IPS DF 4.7 (cell line): ENCODE measurements around the gene FAM135A.
"Not testable (repeated sequence)": the region's sequence is repeated elsewhere in the genome, so short reads cannot be mapped to it uniquely, and the experiment has no call there.

Experiments
- DNase-seq: peaks from one replicate; pipeline ENCODE4 v3.0.0-alpha.2; 2013; ENCODE audit warnings: low spot score; ENCODE audit errors: extremely low read depth

Gene FAM135A

DNA sequence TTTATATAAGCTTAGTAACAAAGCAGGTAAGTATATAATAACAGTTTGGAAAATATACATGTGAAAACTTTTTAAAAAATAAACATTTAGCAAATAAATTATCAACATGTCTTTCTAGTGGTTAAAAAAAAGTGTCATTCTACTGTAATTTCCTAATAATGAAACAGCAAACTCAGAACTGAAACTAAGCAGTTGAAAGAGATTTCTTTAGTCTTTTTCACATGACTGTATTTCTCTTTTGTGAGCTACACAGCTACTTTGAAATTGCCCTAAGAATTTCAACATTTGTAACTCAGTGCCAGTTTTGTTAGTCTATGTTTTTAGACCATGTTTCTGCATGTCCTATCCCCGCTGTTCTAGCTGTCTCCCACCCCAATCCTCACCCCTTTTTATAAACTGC lies 125.1 kb downstream of the FAM135A start:
- DNase-seq, result no peak

DNA sequence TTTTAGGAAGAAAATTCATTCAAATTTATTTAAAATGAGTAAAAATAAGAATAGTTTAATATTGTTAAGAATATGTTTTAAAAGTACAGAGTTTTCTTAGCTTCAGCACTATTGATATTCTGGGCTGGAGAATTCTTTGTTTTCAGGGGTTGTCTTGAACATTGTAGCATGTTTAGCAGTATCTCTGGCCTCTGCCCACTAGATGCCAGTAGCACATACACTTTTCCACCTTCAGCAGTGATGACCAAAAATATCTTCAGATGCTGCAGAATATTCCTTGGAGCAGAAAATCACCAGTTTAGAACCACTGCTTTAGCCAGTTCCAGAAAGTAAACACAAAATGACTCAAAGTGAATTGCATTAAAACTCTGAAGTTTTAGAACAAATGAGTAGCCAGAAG lies 134.0 kb downstream of the FAM135A start:
- no peak for DNase-seq

DNA sequence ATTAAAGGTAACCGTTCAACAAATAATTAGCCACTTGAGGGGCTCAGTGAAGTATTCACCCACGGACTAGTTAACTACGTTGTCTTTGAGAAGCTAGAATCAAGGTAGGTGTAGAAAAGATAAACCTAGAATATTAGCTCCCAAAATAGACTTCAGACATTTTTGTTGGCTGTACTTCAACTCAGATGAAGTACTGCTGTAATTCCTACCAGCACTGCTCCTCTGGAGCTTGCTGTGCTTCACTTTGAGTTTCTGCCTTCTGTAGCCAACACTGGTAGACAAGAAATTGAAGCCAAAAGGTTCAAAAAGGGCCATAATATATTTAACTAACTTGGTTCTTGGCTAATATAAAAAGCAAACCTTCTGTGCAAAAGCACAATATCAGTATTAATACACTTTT lies 134.6 kb downstream of the FAM135A start:
- DNase-seq, result no peak

DNA sequence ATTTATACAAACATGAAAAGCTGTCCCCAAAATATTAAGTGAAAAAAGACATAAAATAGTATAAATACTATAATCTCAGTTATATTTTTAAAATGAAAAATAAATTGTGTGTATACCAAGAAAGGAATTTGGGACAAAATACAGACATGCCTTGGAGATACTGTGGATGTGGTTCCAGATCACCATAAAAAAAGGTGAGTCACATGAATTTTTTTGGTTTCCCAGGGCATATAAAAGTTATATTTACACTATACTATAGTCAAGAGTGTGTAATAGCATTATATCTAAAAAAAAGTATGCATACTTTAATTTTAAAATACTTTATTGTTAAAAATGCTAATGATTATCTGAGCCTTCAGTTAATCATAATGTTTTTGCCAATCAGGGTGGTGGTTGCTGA lies 136.0 kb downstream of the FAM135A start:
- no peak for DNase-seq

DNA sequence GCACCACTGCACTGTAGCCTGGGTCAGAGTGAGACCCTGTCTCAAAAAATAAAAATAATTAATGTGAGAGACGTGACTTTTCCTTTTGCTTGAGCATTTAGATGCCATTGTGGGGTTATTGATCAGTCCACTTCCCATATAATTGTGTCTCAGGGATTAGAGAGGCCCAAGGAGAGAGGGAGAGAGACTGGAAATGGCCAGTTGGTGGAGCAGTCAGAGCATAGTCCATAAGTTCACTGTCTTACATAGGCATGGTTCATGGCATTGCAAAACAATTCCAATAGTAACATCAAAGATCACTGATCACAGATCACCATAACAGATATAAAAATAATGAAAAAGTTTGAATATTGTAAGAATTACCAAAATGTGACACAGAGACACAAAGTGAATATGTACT lies 138.3 kb downstream of the FAM135A start:
- DNase-seq, result no peak

DNA sequence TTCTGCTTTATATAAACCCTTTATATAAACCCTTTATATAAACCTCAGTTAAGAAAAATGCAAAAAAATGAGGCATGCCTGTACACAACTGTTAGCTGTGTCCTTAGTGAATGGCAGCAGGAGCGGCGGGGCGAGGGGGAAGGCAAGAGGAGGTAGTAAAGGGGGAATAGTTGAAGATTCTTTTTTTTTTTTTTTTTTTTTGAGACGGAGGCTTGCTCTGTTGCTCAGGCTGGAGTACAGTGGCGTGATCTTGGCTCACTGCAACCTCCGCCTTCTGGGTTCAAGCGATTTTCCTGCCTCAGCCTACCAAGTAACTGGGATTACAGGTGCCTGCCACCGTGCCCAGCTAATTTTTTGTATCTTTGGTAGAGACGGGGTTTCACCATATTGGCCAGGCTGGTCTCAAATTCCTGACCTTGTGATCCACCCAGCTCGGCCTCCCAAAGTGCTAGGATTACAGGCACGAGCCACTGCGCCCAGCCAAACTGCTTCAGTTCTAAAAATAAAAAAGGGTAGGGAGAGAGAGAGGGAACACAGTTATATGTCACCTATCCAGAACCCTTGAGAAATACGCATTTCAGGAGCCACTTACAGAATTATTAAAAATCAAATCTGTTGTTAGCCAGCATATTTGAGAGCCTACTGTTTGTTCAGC lies 139.1 kb downstream of the FAM135A start:
- not testable (repeated sequence) for DNase-seq

DNA sequence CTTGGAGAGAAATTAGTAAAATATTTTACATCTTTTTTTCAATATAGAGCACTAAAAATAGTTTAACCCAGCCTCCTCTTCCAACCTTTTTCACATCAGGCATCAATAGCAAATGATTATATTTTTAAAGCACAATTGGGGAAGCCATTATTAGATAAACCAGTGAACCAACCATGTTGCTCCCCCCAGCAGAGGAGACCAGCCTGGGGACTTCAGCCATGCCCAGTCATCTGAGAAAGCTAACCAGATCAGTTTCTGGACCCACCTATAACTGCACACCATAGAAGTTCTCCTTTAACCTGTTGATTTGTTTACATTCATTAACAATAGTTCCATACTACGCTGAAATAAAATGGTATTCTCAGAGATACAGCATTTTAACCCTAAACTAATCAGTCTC lies 139.7 kb downstream of the FAM135A start:
- DNase-seq, result no peak

DNA sequence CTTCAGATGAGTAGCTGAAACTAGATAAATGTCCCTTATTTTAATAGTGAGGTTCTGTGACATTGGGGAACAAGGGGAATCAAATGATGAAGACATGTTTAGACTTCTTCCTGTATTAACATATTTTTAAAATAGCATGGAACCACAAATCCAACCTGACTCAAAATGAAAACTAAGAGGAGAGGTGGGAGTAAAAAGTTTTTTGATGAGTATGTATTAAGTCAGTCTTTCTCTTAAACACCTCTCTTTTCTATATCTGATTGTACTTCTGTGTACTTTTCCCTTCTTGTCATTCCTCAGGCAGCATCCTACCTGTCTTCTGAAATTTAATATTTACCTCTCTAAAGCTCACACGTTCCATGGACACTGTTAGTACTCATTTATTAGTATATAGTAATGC lies 144.7 kb downstream of the FAM135A start:
- DNase-seq, result no peak

DNA sequence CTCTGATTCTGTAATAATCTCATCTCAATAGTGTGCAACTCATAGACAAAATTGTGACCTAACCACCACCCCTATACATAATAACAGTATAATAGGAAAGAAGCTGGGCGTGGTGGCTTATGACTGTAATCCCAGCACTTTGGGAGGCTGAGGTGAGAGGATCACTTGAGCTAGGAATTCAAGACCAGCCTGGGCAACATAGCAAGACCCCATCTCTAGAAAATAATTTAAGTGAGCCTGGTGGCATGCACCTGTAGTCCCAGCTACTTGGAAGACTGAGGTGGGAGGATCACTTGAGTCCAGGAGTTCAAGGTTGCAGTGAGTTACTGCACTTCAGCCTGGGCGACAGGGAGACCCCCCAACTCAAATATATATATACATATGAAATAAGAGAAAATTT lies 149.1 kb downstream of the FAM135A start:
- not testable (repeated sequence) for DNase-seq

DNA sequence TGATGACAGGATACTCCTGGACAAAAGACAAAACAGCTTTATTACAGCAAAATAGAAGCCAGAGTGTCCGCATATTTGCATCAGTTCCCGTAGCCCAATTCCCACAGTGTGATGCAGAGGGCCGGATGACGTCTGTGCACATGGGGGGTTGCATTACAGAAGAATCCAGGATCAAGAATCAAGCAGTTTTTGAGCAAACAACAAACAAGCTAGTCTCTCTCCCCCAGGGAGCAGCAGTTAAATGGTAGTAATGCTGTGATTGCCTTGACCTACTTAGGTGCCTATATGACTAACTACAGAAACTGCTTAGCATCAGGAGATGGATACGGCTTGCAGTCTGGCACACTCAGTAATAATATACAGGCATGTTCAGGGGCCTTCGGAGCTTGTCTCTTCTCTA lies 150.2 kb downstream of the FAM135A start:
- DNase-seq, result no peak

DNA sequence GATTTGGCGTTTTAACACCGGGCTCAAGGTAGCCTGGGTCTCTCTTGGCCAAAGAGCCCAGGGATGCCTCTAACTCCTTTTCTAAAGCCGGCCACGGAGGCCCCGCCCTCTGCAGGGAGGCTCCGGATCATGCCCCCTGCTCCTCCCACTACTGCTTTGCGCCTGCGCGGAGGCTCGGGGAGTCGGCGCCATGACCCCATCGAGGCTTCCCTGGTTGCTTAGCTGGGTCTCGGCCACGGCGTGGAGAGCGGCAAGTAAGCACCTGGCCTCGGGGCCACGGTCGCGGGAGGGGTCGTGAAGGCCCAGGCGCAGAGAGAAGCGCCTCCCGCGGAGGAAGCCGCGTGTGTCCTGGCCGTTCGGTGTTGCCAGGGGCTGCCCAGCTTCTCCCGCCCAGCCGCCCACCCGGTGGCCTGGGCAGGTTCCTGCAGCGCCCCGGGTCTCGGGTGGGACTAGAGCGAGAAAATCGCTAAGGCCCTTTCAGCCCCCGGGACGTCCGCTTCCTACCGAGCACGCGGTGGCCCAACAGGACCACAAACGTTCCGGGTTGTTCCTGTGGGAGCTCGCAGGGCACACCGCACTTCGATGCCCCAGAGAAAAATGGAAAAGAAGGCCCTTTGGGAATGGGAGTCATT lies 153.6 kb downstream of the FAM135A start, which contains the start of gene SDHAF4:
Gene SDHAF4 (plus strand): TSS at position 180 of the 632 bp plus-strand sequence. CDS start 11 bp downstream, at position 191.
- DNase-seq, result peak; percentile 38

DNA sequence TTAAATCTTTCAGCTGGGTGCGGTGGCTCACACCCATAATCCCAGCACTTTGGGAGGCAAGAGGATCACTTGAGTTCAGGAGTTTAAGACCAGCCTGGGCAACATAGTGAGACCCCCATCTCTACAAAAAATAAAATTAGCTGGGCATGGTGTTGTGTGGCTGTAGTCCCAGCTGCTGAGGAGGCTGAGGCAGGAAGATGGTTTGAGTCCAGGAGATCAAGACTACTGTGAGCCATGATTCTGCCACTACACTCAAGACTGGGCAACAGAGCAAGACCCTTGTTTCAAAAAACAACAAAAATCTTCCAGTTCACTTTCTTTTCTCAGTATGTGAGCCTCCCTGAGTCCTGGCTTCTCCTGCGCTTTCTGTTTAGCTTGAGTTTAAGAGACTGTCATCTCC lies 161.3 kb downstream of the FAM135A start:
- DNase-seq, result no peak

DNA sequence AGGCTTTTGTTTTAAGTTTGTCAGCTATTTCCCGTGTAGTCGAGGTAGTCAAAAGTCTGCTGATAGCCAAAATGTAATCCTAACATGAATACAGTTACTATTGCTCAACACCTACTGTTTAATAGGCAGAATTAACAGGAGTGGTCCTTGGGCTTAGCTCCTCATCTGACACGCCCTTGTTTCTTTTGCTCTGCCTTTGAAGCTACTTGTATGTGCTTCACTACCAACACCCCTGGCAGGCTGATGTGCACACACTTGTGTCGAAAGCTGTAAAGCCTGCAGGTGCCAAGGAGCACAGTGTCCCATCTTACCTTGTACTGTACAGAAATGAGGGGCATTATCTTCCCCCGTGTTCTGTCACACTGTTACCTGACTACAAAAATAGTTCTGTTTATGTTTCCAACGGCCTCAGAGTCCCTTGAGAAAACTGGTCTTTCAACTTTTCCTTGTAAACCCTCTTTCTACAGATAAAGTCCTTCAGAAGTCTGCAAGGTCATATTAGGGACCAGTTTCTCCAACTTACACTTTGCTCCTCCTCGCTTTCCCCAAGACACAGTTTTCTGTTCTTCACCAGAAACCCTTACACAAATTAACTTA lies 162.7 kb downstream of the FAM135A start:
- no peak for DNase-seq

DNA sequence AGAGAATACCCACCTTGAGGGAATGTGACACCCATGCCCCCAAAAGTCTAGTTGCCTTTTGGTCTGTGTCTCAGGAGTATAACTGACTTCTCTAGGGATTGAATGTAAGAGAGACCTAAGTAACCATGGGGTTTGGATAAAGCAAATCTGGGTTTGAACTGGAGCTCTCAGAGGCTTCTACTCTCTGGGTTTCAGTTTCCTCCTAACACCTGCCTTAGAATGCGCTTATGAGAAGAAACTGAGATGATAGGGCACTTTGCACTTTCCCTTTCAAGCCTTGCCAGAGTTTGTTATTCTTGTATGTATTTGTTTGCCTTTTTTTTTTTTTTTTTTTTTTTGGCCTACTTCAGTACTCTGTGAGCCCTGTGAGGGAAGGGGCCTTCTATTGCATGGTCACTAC lies 172.8 kb downstream of the FAM135A start:
- DNase-seq, result no peak

DNA sequence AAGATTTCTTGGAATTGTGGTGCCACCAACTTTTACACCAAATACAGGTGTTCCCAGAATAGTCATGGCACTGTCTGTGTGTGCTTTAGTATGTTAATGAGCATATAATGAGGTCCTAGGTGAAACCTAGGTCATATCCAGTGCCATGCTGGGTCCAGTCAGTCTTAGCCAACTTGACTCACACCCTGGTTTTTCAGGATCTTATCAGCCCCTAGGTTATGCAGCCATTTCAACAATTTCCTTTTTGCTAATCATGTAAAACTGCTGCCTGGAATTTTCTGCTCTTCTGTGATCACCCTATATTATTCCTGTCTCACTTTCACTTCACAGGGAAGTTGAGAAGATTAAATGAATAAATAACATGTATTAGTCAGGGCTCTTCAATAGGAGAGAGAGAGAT lies 177.1 kb downstream of the FAM135A start:
- DNase-seq, result no peak

DNA sequence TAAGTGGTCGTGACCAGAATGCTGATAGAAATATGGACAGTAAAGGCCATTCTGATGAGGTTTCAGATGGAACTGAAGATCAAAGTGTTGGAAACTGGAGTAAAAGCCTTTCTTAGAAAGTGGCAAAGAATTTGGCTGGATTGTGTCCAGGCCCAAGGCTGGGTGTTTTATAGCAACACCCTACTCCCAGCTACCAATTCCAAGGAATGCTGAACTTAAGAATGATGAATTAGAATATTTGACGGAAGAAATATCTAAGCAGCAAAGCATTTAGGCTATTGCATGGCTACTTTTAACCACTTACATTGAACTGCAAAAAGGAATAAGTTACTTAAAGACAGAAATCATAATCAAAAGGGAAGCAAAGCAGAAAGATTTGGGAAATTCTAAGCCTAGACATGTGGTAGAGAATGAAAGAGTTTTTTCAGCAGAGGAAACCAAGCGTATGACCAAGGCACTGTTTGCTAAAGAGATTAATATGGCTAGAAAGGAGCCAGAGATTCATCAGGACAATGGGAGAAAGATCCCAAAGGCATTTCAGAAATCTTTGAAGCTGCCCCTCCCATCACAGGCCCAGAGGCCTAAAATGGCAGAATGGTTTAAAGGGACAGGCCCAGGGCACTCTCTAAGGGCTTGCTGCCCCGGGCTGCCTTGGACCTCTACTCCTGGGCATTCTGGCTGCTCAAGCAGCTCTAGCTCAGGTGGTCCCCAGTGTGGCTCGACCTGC lies 179.2 kb downstream of the FAM135A start:
- no peak for DNase-seq

DNA sequence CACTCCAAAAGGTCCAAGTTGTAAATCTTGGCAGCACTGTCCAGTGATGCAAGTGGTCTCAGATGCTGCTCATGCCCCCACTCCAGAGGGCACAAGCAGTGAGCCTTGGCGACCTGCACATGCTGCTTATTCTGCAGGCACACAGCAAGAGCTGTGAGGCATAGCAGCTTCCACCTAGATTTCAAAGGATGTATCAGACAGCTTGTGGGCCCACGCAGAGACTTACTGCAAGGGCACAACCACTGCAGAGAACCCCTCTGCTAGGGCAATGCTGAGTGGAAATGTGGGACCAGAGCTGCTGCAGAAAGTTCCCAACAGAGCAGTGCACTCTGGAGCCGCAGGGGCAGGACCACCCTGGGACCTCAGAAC lies 179.8 kb downstream of the FAM135A start:
- DNase-seq, result no peak

DNA sequence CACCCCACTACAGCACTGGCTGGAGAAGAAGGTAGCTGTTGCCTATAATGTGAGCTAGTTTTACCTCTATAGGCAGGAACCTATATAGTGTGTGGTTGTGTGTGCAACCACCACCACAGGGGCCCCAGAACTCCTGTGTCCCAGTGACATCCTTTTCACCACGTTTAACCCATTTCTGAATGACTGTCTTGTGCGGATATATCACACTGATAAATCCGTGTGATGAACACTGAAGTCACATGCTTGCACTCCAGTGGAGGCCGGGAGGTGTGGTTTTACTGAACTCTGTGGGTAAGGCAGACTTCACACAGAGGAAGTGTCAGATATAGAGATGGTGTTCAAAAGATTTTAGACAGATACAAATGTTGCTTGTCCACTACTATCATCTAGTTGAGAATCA lies 185.9 kb downstream of the FAM135A start:
- DNase-seq, result no peak

DNA sequence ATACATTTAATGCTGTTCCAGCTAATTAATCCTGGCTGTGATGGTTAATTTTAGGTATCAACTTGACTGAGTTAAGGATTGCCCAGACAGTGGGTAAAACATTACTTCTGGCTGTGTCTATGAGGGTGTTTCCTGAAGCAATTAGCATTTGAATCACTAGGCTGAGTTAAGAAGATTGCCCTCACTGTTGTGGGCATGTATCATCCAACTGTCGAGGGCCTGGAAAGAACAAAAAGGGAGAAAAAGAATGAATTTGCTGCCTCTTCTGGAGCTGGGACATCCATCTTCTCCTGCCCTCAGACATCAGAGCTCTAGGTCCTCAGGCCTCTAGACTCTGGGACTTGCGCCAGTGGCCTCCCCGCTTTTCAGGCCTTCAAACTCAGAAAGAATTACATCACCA lies 187.7 kb downstream of the FAM135A start:
- DNase-seq, result peak; percentile 25

DNA sequence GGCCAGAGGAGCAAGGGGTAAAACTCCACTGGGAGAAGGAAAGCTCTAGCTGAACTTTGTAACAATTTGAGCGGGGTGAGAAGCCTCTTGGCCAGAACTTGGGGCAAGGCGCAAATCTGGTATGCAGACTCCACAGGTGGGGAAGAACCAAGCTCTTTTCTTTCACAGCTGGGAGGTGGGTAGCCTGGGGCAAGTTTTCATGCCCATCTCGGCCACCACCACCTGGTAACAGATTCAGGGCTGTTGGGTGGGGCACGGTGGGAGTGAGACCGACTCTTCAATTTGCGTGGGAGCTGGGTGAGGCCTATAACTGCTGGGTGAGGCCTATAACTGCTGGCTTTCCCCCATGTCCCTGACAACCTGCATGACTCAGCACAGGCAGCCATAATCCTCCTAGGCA lies 190.9 kb downstream of the FAM135A start:
- DNase-seq, result no peak

DNA sequence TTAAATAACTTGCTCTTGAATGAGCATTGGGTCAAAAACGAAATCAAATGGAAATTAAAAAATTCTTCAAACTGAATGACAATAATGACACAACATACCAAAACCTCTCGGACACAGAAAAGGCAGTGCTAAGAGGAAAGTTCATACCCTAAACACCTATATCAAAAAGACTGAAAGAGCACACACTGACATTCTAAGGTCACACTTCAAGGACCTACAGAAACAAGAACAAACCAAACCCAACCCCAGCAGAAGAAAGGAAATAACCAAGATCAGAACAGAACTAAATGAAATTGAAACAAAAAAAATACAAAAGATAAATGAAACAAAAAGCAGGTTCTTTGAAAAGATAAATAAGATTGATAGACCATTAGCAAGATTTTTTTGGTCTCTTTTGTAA lies 194.1 kb downstream of the FAM135A start:
- DNase-seq, result not testable (repeated sequence)

DNA sequence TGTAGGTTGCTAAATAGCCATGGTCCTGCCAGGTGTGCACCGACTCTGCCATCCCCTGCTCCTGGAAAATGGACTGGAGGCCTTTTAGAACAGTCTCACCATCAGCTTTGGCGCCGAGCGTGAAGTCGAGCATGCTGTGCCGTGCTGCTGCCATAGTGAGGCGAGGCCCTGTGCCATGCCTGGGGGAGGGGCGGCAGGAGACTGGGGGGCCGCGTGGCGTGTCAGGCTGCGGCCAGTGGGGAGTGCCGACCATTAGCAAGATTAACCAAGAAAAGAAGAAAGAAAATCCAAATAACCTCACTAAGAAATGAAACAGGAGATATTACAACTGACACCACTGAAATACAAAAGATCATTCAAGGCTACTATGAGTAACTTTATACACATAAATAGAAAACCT lies 195.9 kb downstream of the FAM135A start:
- not testable (repeated sequence) for DNase-seq
